Measurements from ENCODE around the gene SEPTIN12.
A peak's percentile ranks its signal among the peaks of the same experiment; 100 is the strongest.
"Not testable (repeated sequence)": the region's sequence is repeated elsewhere in the genome, so short reads cannot be mapped to it uniquely, and the experiment has no call there.

Gene SEPTIN12

GRCh38 chr16:4802659-4803287 lies 14.6 kb upstream of the SEPTIN12 start:
- peak; percentile 89 for DNase-seq

GRCh38 chr16:4801962-4802658 lies 14.0 kb upstream of the SEPTIN12 start, which contains the start of gene ROGDI:
Gene ROGDI, minus strand, starts transcription at chr16:4802633. Its CDS starts 62 bp downstream, at chr16:4802571.
- peak; percentile 47 for DNase-seq

GRCh38 chr16:4801051-4801961 lies 13.2 kb upstream of the SEPTIN12 start:
- DNase-seq, result no peak

- DNase-seq, result no peak
Observed at GRCh38 chr16:4800290-4801041, 12.3 kb upstream of the SEPTIN12 start.

- no peak for DNase-seq
Observed at GRCh38 chr16:4799171-4799855, 11.2 kb upstream of the SEPTIN12 start.

- DNase-seq, result no peak
Observed at GRCh38 chr16:4798456-4798855, 10.3 kb upstream of the SEPTIN12 start.

- DNase-seq, result no peak
Observed at GRCh38 chr16:4797805-4798252, 9.7 kb upstream of the SEPTIN12 start.

- DNase-seq, result no peak
Observed at GRCh38 chr16:4796982-4797804, 9.0 kb upstream of the SEPTIN12 start.

- no peak for DNase-seq
Observed at GRCh38 chr16:4795828-4796572, 7.9 kb upstream of the SEPTIN12 start.

- DNase-seq, result no peak
Observed at GRCh38 chr16:4795181-4795827, 7.2 kb upstream of the SEPTIN12 start, which contains the start of gene SMIM22. Gene SMIM22, plus strand, starts transcription at chr16:4795369. Its CDS starts 366 bp downstream, at chr16:4795735.

- no peak for DNase-seq
Observed at GRCh38 chr16:4792951-4793513, 4.9 kb upstream of the SEPTIN12 start.

GRCh38 chr16:4790871-4791270 lies 2.7 kb upstream of the SEPTIN12 start:
- DNase-seq, result no peak

GRCh38 chr16:4790261-4790660 lies 2.1 kb upstream of the SEPTIN12 start:
- DNase-seq, result no peak

- no peak for DNase-seq
Observed at GRCh38 chr16:4788910-4789309, 765 bp upstream of the SEPTIN12 start.

GRCh38 chr16:4788489-4788889 lies 344 bp upstream of the SEPTIN12 start:
- no peak for DNase-seq

- DNase-seq, result no peak
Observed at GRCh38 chr16:4787068-4787467, 1.1 kb downstream of the SEPTIN12 start.

GRCh38 chr16:4785758-4786433 lies 2.2 kb downstream of the SEPTIN12 start:
- DNase-seq, result no peak

- DNase-seq, result not testable (repeated sequence)
Observed at GRCh38 chr16:4784444-4784987, 3.6 kb downstream of the SEPTIN12 start.
